H1 (cell line): ENCODE results near the gene MANBA. TPM values are rescaled to one million over a fixed set of nuclear protein-coding genes. Genes with fewer than 3 reads are reported as not detected.

Experiments
- FOSL1 ChIP-seq: IDR thresholded peaks from 2 replicates; pipeline ENCODE4 v1.6.1; 2011; ENCODE audit warnings: mild to moderate bottlenecking, low read depth, low read length, moderate library complexity; ENCODE audit not compliant: insufficient read depth
- GABPA ChIP-seq: IDR thresholded peaks from 2 replicates; pipeline ENCODE4 v1.6.1; 2011; ENCODE audit warnings: mild to moderate bottlenecking, low read length, moderate library complexity, borderline replicate concordance; ENCODE audit not compliant: insufficient read depth
- KDM5A ChIP-seq: fragments of 200-600 bp; IDR thresholded peaks from 2 replicates; pipeline ENCODE4 v1.7.1; 2012; ENCODE audit warnings: mild to moderate bottlenecking, low read length, inconsistent platforms, mixed read lengths
- MAFK ChIP-seq: IDR thresholded peaks from 2 replicates; pipeline ENCODE4 v1.6.1; 2012; ENCODE audit warnings: low read depth, mild to moderate bottlenecking, improper control_type of control experiment, low read length
- RXRA ChIP-seq: IDR thresholded peaks from 2 replicates; pipeline ENCODE4 v1.6.1; 2011; ENCODE audit warnings: low read depth, mild to moderate bottlenecking, low read length, moderate library complexity; ENCODE audit not compliant: insufficient read depth
- SP1 ChIP-seq: IDR thresholded peaks from 2 replicates; pipeline ENCODE4 v1.6.1; 2011; ENCODE audit warnings: low read depth, low read length
- ZNF274 ChIP-seq: IDR thresholded peaks from 2 replicates; pipeline ENCODE4 v1.7.0; 2012; ENCODE audit warnings: low read length, borderline replicate concordance; ENCODE audit errors: extremely low read depth
- polyA plus RNA-seq, 7 experiments: library from polyadenylated mRNA; depleted of rRNA in 3 of 7; stranded (reverse) in 5 of 7; unstranded in 2 of 7; fragments of >200 nt in 5 of 7; fragments of 200-250 nt in 2 of 7; gene quantifications; 1 replicate in 5 of 7; 2 replicates in 1 of 7; 4 replicates in 1 of 7; pipeline versions ENCODE4 v1.2.1 to v1.2.3, GENCODE V29; 2011 to 2013; ENCODE audit warnings: missing spikeins in 2 of 7, mixed read lengths in 2 of 7
- total RNA-seq: library from RNA; stranded (reverse); fragmentation: NEBNext Ultra II Directional; extraction: Animal tissue kit (Norgen Biotek cat#: 25700); gene quantifications from 2 replicates; pipeline ENCODE4 v1.2.1, GENCODE V29; 2021

The MANBA gene
- total and polyA plus RNA-seq, 2 of the 8 experiments (the other 6 are each of a cell fraction or from before 2014, with no cell fraction given): 22.9 to 27.8 TPM

- TF ChIP-seq ZNF274 (no peak), RXRA (no peak), GABPA (no peak), SP1 (no peak), MAFK (no peak), KDM5A (no peak), FOSL1 (no peak)
These were observed 26.0 kb downstream of the MANBA start (continued) for GRCh38 chr4:102734591-102735385.
